Measurements from ENCODE around the gene DOK5. TPM values are rescaled to one million over a fixed set of nuclear protein-coding genes. Genes with fewer than 3 reads are reported as not detected.

Gene DOK5
- total RNA-seq, 6 experiments from 2014 or later = 0.14 TPM; not detected in 5

- DNase-seq = no peak
Measured at GRCh38 chr20:54497931-54498718, 22.7 kb downstream of the DOK5 start.

GRCh38 chr20:54499111-54499510 lies 23.7 kb downstream of the DOK5 start:
- H3K4me1 Mint-ChIP-seq (ENCODE audit: low read depth) = no peaks in the 10 kb centered on the region

More at GRCh38 chr20:54497931-54498718, 22.7 kb downstream of the DOK5 start:
- H3K27ac Mint-ChIP-seq = no peak overlapping the region
- H3K27me3 Mint-ChIP-seq (ENCODE audit: insufficient read depth) = no peaks in the 10 kb centered on the region; the same call in 1 of the 2 replicates
- peaks cover 20% of the 10 kb centered on the region for H3K9me3 Mint-ChIP-seq
- no peak overlapping the region for H3K4me3 Mint-ChIP-seq
- no peak for TF ChIP-seq CTCF (IDR thresholded peaks at IDR 0.05)
- H3K36me3 Mint-ChIP-seq (ENCODE audit: low read depth) = no peaks in the 10 kb centered on the region
- no peaks in the 10 kb centered on the region for H3K4me1 Mint-ChIP-seq (ENCODE audit: low read depth)

GRCh38 chr20:54502179-54502578 lies 26.8 kb downstream of the DOK5 start:
- Mint-ChIP-seq H3K36me3 (ENCODE audit: low read depth) (no peaks in the 10 kb centered on the region), H3K4me3 (no peak overlapping the region), H3K9me3 (peaks cover 29% of the 10 kb centered on the region), H3K27me3 (ENCODE audit: insufficient read depth) (no peaks in the 10 kb centered on the region; the same call in 1 of the 2 replicates), H3K27ac (no peak overlapping the region), H3K4me1 (ENCODE audit: low read depth) (no peaks in the 10 kb centered on the region)
- DNase-seq = no peak
- TF ChIP-seq CTCF (IDR thresholded peaks at IDR 0.05) = no peak

More at GRCh38 chr20:54499111-54499510, 23.7 kb downstream of the DOK5 start:
- H3K27me3 Mint-ChIP-seq (ENCODE audit: insufficient read depth) = no peaks in the 10 kb centered on the region; the same call in 1 of the 2 replicates
- H3K36me3 Mint-ChIP-seq (ENCODE audit: low read depth) = no peaks in the 10 kb centered on the region
- peaks cover 21% of the 10 kb centered on the region; the same call in 1 of the 2 replicates for H3K9me3 Mint-ChIP-seq
- TF ChIP-seq CTCF (IDR thresholded peaks at IDR 0.05) = no peak
- no peak overlapping the region for H3K27ac Mint-ChIP-seq
- no peak overlapping the region for H3K4me3 Mint-ChIP-seq
- no peak for DNase-seq

- H3K27me3 Mint-ChIP-seq (ENCODE audit: insufficient read depth) = no peaks in the 10 kb centered on the region
Measured at GRCh38 chr20:54506643-54507042, 31.2 kb downstream of the DOK5 start.

GRCh38 chr20:54510541-54511129 lies 35.2 kb downstream of the DOK5 start:
- DNase-seq = no peak
- Mint-ChIP-seq H3K4me3 (no peak overlapping the region), H3K36me3 (ENCODE audit: low read depth) (no peaks in the 10 kb centered on the region), H3K27ac (no peak overlapping the region), H3K27me3 (ENCODE audit: insufficient read depth) (no peaks in the 10 kb centered on the region), H3K4me1 (ENCODE audit: low read depth) (no peaks in the 10 kb centered on the region), H3K9me3 (peaks cover 28% of the 10 kb centered on the region)
- no peak for TF ChIP-seq CTCF (IDR thresholded peaks at IDR 0.05)

More at GRCh38 chr20:54506643-54507042, 31.2 kb downstream of the DOK5 start:
- Mint-ChIP-seq H3K4me1 (ENCODE audit: low read depth) (no peaks in the 10 kb centered on the region), H3K27ac (no peak overlapping the region), H3K4me3 (no peak overlapping the region), H3K9me3 (peaks cover 32% of the 10 kb centered on the region), H3K36me3 (ENCODE audit: low read depth) (no peaks in the 10 kb centered on the region)
- no peak for DNase-seq
- no peak for TF ChIP-seq CTCF (IDR thresholded peaks at IDR 0.05)
